GM21619 (cell line): ENCODE measurements around the gene RACGAP1.

ENCODE experiments used
- ATAC-seq: cut with Tn5 transposase; IDR thresholded peaks from one replicate; pipeline ENCODE4 v1.9.1; 2021; ENCODE audit not compliant: unreplicated experiment

The RACGAP1 gene

DNA sequence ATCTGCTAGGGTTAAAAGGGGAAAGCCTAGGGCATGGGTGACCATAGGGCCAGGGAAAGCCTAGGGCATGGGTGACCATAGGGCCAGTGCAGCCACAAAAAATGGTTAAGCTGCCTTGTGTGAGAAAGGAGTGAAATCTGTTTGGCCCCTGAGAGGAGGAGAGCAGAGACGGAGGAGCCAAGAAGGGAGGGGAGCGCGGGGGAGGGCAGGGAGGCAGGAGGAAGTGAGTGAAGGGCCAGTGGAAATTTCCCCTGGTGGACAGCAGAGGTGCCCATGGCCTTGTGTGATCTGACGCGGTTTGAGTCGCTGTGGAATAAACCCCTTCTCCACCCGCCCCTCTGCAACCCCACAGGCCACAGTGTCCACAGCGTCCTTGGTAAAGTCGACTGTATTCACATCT is 53.2 kb downstream of the RACGAP1 start:
- ATAC-seq = no peak

DNA sequence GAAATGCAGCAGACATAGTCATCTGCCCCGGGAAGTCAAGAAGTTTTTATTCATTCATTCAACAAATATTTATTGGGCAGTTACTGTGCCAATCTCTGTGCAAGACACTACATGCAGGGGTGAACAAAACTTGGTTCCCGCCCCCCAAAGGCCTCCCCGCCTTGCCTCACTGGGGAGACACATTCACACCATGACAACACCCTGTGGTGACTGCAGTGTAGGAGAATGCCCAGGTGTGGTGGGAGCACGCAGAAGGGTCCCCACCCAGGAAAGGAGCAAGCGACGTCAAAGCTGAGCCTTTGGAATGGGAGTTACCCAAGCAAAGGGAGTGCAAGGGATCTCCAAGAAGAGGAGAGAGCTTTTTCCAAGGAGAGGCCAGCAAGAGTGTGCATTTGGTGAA is 54.2 kb downstream of the RACGAP1 start:
- ATAC-seq = no peak

DNA sequence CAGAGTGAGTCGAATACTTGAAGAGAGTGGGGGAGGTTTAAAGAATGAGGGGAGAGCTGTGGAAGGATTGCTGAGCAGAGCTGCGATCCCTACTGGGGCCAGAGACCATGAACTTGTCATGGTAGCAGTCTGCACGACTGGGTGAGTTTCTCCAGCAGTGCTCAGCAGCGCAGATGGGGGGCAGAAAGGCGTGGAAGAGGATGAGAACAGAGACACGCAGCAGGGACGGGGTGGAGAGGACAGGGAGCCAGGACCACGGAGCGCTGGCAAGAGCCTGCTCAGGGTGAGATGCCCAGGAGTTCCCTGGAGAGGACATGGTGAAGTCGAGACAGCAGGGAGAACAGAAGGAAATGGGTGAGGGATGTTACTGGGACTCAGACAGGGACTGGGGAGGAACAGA is 54.6 kb downstream of the RACGAP1 start:
- ATAC-seq = no peak

DNA sequence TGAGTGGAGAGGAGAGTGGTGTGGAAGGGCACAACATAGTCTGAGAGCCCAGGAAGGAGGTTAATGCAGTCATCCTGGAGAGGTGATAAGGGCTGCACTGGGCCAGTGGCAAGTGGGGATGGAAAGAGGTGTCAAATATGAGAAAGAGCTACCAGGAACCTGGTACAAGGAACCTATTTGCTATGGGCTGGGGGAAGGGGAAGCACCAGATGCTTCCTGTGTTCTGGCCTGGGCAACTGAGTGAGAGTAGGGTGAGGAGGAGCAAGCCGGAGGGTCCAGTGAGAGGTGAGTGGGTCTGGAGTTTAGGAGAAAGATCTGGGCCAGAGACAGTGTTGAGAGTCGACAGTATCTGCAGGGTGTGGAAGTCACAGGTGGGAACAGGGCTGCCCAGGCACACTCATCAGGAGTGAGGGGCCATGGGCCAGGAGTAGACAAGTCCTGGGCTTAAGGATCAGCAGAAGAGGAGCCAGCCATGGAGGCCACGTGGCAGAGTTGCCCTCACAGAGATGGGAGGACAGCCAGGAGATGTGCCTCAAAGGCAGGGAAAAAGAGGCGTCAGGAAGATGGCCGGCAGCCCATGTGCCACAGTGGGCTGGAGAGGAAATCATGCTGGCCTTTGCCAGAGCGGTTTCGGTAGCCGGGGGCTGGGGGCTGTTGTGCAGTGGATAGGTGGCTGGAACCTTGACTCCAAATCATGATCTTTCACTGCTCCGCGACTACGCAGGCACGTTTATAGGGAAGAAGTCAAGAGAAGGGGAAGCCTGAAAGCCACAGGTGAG is 55.5 kb downstream of the RACGAP1 start:
- no peak for ATAC-seq

DNA sequence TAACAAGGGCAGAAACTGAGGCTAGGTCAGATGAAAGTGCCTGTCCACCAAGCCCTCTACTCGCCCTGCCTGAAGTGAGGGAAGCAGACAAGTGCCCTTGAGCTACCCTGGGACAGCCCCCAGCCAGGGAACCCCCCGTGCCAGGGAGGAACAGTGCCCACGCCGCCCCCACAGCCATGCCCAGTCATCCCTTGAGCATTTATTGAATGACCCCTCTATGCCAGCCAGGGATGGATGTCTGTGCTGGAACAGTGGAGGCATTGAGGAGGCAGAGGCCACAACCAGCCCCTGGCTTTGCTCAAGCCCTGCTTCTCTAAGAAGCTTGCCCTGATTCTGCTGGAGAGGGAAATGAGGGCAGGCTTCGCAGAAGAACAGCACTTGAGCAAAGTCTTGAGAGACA is 56.3 kb downstream of the RACGAP1 start:
- no peak for ATAC-seq

DNA sequence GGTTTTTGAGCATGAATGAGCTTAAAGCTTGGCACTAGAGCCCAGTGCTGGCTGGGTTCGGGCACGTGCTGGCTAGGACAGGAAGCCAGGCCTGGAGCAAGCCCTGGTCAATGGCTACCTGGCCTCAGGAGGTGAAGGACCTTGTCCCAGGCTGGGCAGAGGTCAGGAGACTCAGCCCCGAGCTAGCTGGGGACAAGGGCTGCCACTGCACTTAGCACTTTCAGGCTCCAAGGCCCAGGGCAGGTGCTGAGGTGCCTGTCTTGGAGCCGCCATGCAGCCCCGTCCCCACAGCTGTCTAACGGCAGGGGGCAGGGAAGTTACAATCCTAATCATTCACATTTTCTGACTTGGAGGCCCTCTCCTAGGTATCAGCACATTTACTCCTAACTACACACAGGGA is 56.8 kb downstream of the RACGAP1 start:
- ATAC-seq = no peak

DNA sequence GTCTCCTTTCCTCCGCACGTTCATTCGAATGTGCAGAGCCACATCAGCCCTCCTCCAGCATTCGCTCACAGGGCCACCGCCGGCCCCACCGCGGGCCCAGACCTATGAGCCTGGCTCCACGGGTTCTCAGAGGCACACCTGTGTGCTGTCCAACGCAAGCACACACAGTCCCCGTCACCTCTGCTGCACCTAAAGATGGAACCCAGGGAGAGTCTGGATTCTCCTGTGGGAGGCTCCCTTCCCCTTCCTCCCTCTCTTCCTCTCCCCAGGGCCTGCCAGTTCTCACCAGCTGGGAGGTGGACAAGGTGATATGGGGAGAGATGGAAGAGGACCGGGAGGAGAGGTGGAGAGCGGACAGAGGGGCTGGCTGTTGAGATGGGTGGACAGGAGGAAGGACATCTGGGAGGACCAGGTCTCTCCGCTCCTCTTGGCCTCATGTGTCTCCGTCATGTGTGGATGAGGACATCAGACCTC is 57.5 kb downstream of the RACGAP1 start:
- peak; percentile 13 for ATAC-seq

DNA sequence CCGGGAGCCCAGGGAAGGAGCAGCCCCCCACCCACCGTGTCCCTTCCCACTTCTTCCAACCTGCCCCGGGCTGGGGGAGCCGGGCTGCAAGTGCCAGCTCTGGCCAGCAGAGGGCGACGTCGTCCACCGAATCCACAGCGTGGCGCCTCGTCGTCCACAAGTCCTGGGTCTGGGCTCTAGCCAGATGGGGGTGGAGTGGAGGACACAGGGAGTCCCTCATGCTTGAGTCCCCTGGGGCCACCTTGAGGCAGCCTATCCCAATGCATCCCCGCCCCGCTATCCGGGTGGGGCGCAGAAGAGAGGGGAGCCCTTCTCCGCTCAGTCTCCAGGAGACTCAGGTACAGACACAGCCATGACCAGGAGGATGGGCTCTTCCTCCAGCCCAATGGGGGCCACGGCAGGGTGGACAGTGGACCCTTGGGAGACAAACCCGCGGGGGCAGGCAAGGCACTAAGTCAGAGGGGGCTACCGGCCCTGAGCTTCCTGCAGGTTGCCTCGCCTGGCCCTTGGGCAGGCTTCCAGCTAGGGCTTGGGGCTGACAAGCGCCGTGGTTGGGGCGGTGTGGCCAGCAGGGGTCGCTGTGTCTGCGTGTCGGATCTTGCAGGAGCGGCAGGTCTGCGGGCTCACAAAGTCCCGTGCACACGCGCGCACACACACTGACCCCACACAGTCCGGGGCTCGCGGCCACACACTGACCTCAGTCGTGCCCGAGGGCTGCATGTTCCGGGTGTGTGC is 58.1 kb downstream of the RACGAP1 start:
- peak; percentile 63 for ATAC-seq

DNA sequence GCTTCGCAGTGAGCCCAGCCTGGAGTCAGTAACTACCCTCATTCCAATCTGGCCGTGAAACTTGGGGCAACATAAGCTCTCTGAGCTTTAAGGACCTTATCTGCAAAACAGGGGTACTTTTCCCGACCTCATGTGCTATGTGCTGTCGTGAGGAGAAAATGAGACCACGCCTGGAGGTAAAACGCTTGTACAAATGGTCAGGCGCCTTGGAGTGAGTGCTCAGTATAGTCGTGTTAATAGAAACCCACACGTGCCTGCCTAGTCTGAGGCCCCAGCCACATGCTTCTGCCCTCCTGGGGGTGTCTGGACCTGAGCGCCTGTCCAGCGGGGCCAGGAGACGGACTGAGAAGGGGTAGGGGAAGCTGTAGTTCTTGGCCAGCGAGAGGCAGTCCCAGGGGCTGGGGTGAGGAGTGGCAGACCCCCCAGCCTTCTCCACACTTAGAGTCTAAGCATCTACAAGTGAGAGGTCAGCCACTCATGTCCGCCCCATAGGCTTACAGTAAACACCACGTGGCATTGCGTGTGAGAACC is 58.7 kb downstream of the RACGAP1 start:
- ATAC-seq = no peak

DNA sequence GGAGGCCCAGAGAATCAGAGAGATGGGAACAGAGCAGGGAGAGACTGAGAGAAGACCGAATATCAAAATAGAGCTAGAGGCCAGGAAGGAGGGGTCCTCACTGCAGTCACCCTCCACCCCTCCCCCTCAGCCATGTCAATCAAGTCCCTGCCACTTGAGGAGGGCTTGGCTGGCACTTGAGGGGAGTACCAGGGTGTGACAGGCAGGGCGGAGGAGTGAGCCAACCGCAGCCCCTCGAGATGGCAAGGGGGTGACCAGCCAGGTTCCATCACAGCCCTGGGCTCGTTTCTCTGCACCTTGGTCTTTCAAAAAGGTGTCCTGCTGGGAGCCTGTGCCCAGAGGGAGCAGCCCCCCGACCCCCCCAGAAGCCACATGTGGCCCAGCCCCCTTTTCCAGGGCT is 59.5 kb downstream of the RACGAP1 start:
- ATAC-seq = no peak

DNA sequence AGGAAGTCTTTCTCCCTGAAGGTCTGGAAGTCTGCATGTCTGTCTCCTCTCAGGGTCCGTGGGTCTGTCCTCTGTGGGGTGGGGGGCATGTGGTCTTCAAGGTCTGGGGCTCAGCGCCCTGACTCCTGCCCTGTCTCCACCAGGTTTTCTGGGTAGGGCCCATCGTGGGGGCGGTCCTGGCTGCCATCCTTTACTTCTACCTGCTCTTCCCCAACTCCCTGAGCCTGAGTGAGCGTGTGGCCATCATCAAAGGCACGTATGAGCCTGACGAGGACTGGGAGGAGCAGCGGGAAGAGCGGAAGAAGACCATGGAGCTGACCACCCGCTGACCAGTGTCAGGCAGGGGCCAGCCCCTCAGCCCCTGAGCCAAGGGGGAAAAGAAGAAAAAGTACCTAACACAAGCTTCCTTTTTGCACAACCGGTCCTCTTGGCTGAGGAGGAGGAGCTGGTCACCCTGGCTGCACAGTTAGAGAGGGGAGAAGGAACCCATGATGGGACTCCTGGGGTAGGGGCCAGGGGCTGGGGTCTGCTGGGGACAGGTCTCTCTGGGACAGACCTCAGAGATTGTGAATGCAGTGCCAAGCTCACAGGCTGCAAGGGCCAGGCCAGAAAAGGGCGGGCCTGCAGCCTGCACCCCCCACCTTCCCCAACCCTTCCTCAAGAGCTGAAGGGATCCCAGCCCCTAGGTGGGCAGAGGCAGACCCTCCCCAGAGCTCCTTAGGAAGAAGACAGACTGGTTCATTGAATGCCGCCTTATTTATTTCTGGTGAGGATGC is 60.3 kb downstream of the RACGAP1 start:
- no peak for ATAC-seq

DNA sequence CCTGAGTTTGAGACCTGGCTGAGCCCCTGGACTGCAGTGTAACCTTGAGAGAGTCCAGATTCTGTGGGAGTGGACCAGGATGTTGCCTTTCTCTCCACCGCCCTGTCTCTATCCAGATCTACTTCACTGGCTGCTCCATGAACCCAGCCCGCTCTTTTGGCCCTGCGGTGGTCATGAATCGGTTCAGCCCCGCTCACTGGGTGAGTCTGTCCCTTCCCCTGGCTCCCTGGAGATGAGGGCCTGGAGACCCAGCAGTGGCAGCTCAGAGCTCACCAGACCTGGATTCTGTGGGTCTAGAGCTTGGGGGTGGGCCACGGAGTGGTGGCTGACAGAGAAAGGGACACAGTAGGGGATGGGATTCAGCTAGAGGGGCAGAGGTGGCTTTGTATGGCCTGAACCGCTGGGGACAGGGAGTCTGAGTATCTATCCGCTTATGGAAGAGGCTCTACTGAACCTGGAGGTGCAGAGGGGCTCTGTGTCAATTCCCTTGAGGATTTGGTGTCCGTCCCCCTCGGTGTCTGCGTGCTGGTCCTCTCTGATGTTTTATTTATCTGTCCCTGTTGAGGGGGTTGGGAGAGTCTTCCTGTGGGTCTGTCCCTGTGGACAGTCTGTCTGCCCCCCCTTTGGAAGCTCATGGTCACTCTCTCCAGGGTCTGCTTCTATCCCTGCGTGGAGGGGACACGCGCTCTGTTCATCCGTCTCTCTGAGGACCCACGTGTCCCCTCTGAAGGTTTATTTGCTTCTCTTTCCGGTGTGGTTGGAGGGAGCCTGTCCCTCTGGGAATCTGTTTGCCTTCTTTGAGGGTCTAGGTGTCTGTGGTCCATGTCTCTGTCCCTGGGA is 61.1 kb downstream of the RACGAP1 start:
- ATAC-seq = no peak

DNA sequence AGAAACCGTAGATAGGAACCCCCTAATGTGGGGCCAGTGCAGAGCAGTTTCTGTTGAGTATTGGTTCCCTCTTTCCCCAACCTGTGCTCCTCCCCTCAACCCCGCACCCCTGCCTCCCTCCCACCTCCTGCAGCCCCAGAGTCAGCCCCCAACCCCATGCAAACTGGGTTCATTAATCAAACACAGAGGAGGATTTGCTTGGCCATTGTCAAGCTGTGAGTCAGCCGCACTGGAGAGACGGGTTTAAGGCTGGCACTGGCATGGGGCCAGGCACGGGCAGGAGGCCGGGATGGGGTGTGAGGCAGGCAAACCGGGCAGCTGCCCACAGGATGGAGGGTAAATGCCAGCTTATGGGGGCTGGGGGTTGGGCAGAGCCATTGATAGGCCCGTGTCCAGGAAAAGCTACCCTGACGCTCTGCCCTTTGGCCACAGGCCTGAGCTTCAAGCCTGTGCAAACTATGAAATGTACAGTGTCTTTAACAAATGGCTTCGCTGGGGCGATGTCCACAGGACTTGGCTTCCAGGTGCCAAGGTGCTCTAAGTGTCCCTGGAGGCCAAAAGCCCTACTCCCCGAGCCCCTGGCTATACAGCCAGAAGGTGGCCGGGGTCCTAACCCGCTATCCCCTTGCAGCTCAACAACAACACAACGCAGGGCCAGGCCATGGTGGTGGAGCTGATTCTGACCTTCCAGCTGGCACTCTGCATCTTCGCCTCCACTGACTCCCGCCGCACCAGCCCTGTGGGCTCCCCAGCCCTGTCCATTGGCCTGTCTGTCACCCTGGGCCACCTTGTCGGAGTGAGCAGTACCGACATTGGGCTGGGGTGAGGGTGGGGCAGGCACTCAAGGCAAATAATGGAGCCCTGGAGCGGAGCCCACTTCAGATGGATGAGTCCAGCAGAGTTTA is 62.2 kb downstream of the RACGAP1 start:
- no peak for ATAC-seq

DNA sequence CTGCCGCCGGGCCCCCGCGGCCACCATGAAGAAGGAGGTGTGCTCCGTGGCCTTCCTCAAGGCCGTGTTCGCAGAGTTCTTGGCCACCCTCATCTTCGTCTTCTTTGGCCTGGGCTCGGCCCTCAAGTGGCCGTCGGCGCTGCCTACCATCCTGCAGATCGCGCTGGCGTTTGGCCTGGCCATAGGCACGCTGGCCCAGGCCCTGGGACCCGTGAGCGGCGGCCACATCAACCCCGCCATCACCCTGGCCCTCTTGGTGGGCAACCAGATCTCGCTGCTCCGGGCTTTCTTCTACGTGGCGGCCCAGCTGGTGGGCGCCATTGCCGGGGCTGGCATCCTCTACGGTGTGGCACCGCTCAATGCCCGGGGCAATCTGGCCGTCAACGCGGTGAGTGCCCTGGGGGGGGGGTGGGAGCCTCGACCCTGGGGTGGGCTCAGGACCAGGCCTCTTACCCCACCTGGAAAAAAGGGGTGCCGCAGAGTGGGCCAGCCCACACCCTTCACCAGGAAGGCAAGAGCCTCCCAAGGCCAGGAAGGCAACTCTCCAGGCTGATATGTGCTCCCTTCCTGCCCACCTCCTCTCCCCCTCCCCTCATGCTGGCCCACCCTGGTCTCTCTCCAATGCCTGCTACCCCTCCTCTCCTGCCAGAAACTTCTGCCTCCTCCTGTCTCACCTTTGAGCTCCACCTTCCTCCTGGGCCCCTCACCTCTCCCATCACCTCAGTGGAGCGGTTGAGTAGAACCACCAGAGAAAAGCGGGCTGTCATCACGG is 63.1 kb downstream of the RACGAP1 start:
- ATAC-seq = no peak

DNA sequence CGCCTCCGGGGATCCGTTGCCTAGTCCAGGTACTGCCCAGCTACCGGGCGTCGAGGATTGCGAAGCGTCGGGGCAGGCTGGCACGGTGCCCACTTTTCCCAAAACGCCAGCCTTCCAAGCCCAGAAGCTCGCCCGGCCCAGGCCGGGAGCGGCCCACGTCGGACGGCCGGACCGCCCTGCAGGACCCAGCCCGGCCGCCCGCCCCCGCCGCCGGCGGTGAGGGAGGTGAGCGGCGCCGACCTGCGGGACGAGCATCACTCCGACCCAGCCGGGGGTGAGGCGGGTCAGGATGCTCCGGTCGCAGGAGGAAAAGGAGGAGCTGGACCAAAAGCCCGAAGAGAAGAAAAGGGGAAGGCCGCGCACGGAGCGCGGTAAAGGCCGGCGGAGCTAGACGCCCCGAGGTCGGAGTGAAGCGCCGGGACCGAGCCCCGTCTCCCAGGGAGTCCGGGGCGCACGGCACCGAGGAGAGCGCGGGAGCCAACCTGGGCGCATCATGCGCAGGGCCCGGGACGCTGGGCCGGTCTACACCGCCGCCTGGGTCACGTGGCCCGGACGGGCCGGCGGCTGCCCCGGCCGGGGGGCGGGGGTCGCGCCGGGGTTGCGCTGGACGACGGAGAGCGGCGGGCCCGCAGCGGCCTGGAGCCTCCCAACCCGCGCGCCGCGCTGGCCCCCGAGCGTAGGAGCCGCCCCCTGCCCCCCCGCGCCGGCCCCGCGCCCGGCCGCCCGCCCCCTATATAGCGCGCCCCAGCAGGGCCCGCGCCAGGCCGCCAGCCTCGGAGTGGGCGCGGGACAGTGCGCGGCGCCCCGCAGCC is 64.0 kb downstream of the RACGAP1 start, which contains the start of gene AQP5:
Gene AQP5, plus strand, starts transcription at position 762 of the 812 bp plus-strand sequence. CDS start 146 bp downstream, outside the sequence.
- no peak for ATAC-seq

DNA sequence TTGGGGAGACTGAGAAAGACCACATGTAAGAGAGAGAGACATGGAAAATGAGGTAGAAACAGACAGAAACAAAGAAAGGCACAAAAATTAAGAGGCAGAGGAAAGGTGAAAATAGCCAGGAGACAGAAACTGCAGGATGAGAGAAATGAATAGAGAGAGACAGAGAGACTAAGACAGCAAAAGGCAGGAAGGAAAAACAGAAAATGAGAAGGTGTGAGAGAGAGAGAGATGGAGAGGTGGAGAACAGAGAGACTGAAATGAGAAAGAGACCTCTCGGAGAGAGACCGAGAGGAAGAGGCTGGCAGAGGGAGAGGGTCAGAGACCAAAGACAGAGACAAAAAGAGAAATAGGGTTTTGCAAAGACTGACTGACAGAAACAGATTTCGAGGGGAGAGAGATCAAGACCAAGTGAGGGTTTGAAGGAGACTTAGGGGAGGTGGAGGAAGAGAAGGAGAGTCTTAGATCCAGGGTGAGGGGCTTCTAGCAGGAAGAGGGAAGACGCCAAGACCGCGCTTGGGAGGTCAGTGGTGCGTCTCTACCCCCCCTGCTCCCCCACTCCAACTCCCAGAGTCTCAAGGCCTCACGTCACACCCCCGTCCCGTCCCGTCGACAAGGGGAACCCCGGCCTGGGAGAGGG is 64.7 kb downstream of the RACGAP1 start:
- ATAC-seq = no peak
